ENCODE results near the gene NOS3.

NOS3 gene

DNA sequence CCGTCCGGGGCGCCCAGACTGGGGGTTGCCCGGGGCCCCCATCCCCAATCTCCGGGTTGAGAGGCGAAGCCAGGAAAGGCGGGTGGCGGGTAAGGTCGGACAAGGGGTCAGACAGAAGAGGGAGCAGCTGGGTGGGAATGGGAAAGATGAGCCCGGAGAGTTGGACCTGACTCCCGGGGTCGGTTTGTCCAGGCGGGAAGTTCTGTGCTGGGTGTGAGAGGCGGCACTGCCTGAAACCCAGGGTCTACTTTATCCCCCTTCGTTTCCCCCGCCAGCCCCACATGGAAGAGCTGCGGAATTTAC is 69.2 kb downstream of the NOS3 start:
- no peak for DNase-seq (ENCODE audit: low read depth, low spot score)
- H3K4me3 ChIP-seq (ENCODE audit: low read depth, low read length), result peak overlapping the region; percentile 75
- ChIA-PET CTCF (interaction anchor here (0.6 to 4.8 kb wide), 7 partner anchors 17 to 64 kb away, joined by 3 to 48 read pairs (median 5); no protein-coding TSS in a partner anchor), POLR2A (interaction anchor here (1.2 kb wide), 1 partner anchor 20 kb away, joined by 3 read pairs; the partner anchor contains the start of gene FASTK)
- TF ChIP-seq, protein P1, sequence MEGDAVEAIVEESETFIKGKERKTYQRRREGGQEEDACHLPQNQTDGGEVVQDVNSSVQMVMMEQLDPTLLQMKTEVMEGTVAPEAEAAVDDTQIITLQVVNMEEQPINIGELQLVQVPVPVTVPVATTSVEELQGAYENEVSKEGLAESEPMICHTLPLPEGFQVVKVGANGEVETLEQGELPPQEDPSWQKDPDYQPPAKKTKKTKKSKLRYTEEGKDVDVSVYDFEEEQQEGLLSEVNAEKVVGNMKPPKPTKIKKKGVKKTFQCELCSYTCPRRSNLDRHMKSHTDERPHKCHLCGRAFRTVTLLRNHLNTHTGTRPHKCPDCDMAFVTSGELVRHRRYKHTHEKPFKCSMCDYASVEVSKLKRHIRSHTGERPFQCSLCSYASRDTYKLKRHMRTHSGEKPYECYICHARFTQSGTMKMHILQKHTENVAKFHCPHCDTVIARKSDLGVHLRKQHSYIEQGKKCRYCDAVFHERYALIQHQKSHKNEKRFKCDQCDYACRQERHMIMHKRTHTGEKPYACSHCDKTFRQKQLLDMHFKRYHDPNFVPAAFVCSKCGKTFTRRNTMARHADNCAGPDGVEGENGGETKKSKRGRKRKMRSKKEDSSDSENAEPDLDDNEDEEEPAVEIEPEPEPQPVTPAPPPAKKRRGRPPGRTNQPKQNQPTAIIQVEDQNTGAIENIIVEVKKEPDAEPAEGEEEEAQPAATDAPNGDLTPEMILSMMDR (IDR thresholded peaks at IDR 0.05; ENCODE audit: insufficient read depth, low read length, missing control alignments), result no peak

DNA sequence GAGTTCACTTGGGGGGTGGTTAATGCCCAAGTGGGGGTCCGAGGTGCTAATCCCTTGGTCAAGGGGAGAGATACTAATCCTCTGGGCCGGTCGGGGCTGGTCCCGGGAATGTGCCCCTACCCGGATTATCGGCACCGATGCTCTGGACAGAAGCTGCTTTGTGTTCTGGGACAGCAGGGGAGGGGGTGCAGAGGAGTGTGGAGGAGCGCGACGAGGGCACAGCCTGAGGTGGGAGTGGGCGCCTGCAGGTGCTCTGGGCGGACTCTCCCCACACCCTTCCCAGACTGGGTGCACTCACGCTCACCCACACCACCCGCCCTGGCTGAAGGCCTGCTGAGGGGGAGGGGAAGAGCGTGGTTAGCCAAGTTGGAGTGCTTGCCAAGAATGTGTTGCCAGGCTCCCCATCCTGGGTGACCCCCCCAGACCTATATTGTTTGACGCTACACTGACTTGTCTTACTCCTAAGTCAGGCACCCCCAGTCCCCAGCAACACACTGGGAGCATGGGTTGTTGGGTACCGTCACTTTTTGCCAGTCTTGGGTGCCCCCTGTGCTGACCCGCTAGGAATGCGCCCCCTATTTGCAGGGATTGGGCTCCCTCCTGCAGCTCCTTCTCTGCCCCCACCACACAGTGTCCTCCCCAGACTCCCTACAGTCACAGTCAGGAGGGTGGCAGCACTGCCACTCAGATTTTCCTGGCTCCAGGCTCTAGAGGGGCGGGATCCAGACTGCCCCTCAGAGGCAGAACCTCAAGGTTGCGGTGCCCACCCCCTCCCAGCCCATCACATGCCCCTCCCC is 69.8 kb downstream of the NOS3 start:
- TF ChIP-seq, protein P1 (IDR thresholded peaks at IDR 0.05; ENCODE audit: insufficient read depth, low read length, missing control alignments), result peak; percentile 14
- DNase-seq (ENCODE audit: low read depth, low spot score), result no peak
- CTCF ChIA-PET, result interaction anchor here (0.6 to 4.8 kb wide), 11 partner anchors 8 to 64 kb away, joined by 3 to 48 read pairs (median 4); no protein-coding TSS in a partner anchor
- POLR2A ChIA-PET, result interaction anchor here (1.2 kb wide), 2 partner anchors 20 to 32 kb away, joined by 3 to 4 read pairs; partner anchors contain the start of genes ABCB8 and FASTK
- peak overlapping the region; percentile 75 for H3K4me3 ChIP-seq (ENCODE audit: low read depth, low read length)

DNA sequence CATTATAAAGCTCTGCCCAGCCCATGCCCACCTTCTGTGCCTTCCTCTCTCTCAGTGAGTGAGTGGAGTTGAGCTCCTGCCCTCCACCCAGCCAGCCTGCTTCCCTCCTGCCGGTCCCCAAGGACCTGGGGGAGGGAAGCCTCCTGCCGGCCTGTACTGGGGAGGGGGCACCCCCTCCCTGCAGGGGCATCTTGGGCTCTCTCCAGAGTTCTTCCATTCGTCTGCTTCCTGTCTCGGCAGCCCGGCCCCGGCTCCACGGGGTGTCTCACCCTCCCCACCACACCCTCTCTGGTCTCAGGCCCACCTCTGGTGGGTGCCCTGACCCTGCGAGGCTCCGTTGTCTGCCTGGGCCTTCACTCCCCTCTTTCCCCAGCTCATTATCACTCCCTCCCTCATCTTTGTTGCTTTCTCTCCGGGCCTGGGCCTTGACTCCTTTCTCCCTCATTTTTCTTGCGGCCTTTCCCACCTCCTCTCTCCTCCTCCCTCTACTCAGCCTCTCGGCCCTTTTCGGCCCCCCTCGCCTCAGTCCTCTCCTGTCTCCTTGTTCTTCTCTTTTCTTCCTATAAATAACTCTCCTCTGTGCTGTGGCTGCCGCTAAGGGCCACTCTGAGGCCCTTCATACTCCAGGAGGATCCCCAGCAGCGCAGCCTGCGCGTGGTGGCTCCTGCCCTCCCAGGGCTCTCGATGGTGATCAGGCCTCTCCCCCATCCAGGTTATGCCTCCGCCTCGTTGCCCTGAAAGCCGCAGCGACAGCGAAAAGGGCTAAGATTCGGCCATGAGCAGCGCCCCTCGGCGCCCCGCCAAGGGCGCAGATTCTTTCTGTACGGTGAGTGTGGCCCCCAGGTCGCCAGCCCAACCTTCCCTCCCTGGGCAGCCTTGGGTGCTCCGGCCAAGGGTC is 70.6 kb downstream of the NOS3 start:
- TF ChIP-seq, protein P1 (IDR thresholded peaks at IDR 0.05; ENCODE audit: insufficient read depth, low read length, missing control alignments), result no peak
- peak overlapping the region; percentile 75 for H3K4me3 ChIP-seq (ENCODE audit: low read depth, low read length)
- DNase-seq (ENCODE audit: low read depth, low spot score), result no peak
- ChIA-PET POLR2A (interaction anchor here (1.2 to 1.5 kb wide), 3 partner anchors 17 to 33 kb away, joined by 4 to 7 read pairs (median 4); partner anchors contain the start of genes ABCB8 and FASTK), CTCF (interaction anchor here (1.0 to 4.8 kb wide), 7 partner anchors 8 to 52 kb away, joined by 3 to 48 read pairs (median 4); no protein-coding TSS in a partner anchor)

DNA sequence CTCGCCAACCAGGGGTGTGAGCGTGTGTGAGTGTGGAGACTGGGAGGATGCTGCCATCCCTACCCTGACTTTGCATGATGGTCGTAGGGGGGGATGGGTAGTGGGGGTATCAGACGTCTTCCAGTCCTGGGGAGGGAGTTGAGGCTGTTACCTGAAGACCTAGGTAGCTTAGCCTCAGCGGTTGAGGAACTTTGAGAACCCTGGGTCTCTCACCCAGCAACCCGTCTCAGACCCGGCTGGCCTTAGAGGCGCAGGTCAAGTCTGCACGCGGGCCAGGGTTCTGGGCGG is 71.2 kb downstream of the NOS3 start:
- ChIA-PET POLR2A (interaction anchor here (1.5 kb wide), 2 partner anchors 16 to 19 kb away, joined by 4 to 7 read pairs; partner anchors contain the start of gene FASTK), CTCF (interaction anchor here (1.2 to 4.8 kb wide), 6 partner anchors 15 to 113 kb away, joined by 3 to 48 read pairs (median 4); partner anchors contain the start of gene TMUB1)
- TF ChIP-seq, protein P1 (IDR thresholded peaks at IDR 0.05; ENCODE audit: insufficient read depth, low read length, missing control alignments), result no peak
- no peak for DNase-seq (ENCODE audit: low read depth, low spot score)
- H3K4me3 ChIP-seq (ENCODE audit: low read depth, low read length), result peak overlapping the region; percentile 3

DNA sequence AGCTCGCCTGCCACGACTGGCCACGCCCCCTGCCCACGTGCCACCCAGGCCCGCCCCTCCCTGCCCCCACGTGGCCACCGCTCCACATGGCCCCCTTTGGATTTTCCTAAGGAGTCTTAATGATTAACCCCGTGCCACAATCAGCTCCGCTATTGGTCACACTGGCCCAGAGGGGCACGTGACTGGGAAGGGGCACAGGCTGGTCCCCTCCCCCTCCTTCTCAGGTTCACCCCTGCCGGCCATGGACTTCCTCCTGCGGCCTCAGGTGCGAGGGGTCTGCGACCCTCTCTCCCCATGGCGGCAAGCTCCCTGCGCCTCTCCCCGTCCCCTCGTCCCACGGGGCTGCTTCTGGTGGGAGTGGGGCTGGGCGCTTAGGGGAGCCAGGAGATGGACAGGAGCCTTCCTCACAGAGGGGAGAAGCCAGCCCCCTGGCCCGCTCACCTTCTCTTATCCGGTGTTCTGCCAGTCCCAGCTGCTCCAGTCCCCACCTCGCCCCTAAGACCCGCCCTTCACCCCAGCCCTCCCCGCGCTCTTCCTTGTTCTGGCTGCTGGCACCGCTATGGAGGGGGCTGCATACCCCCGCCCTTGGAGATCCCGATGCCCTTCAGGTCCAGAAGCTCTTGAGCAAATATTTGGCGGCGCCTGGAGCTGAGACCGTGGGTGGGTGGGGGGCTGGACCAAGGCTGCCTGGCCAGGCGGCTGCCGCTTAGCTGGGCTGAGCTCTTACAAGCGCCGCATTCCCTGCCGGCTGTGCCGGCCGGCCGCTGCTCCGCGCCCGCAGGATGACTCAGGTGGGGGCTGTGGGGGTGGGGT is 71.8 kb downstream of the NOS3 start:
- no peak for DNase-seq (ENCODE audit: low read depth, low spot score)
- POLR2A ChIA-PET, result interaction anchor here (1.2 to 1.5 kb wide), 3 partner anchors 9 to 18 kb away, joined by 4 to 7 read pairs (median 5); partner anchors contain the start of gene FASTK

More for the DNA sequence above, 71.8 kb downstream of the NOS3 start:
- no peak overlapping the region; the same call in 1 of the 2 replicates for H3K4me3 ChIP-seq (ENCODE audit: low read depth, low read length)
- CTCF ChIA-PET, result interaction anchor here (0.8 to 4.8 kb wide), 6 partner anchors 14 to 112 kb away, joined by 3 to 48 read pairs (median 4); partner anchors contain the start of genes FASTK and TMUB1
- TF ChIP-seq, protein P1 (IDR thresholded peaks at IDR 0.05; ENCODE audit: insufficient read depth, low read length, missing control alignments), result no peak
